GM19043 (cell line): ENCODE measurements around the gene CFAP107.
"Not testable (repeated sequence)": the region's sequence is repeated elsewhere in the genome, so short reads cannot be mapped to it uniquely, and the experiment has no call there.

Experiments used
- ATAC-seq: cut with Tn5 transposase; IDR thresholded peaks from one replicate; pipeline ENCODE4 v1.9.1; 2021; ENCODE audit warnings: low read depth; ENCODE audit not compliant: unreplicated experiment

Gene CFAP107

DNA sequence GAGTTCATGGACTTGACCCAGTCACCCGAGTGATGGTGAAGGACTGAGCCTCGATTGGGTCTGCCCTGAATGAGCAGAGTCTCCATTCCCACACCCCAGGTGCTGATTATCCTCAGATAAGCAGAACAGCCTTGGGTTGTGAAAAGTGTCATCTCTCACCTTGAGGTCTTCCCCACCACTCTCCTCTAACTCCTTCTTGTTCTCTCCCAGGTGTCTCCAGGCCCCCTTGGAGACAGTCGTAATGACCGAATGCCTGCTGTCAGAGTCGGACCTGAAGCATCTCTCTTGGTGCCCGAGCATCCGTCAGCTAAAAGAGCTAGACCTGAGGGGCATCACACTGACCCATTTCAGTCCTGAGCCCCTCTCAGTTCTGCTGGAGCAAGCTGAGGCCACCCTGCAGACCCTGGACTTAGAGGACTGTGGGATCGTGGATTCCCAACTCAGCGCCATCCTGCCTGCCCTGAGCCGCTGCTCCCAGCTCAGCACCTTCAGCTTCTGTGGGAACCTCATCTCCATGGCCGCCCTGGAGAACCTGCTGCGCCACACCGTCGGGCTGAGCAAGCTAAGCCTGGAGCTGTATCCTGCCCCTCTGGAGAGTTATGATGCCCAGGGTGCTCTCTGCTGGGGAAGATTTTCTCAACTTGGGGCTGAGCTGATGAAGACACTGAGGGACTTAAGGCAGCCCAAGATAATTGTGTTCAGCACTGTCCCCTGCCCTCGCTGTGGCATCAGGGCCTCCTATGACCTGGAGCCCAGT is 31.0 kb downstream of the CFAP107 start:
- ATAC-seq: no peak

- ATAC-seq: no peak
Observed at GRCh38 chr1:12778061-12778460, 32.1 kb downstream of the CFAP107 start.

GRCh38 chr1:12778907-12779306 is 32.9 kb downstream of the CFAP107 start:
- no peak for ATAC-seq

DNA sequence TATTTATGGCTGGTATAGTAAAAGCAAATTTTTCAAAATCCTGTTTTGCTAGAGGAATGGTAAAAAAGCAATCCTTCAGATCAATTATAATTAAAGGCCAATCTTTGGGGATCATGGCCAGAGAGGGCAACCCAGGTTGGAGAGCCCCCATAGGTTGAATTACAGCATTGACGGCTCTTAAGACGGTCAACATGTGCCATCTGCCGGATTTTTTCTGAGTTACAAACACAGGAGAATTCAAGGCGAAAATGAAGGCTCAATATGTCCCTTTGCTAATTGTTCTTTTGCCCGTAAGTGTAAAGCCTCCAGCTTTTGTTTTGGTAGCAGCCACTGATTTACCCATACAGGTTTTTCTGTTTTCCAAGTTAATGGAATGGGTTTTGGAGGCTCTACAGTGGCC is 35.5 kb downstream of the CFAP107 start:
- not testable (repeated sequence) for ATAC-seq

GRCh38 chr1:12783783-12784182 is 37.8 kb downstream of the CFAP107 start:
- not testable (repeated sequence) for ATAC-seq

DNA sequence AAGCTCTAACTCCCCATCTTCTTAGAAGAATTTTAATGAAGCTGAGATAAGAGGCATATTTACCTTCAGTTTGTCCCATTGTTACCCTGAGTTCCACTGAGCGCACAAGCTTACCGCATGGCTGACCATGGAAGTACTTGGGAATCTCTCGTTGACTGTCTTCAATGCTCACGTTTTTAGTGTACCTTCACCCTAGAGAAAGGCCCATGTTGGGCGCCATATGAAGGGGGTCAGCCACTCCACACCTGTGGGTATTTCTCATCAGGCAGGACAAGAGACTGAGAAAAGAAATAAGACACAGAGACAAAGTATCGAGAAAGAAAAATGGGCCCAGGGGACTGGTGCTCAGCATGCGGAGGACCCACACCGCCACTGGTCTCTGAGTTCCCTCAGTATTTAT is 38.7 kb downstream of the CFAP107 start:
- ATAC-seq: not testable (repeated sequence)

- not testable (repeated sequence) for ATAC-seq
Observed at GRCh38 chr1:12791097-12791496, 45.1 kb downstream of the CFAP107 start, which contains the start of gene PRAMEF1. PRAMEF1 (plus strand) TSS chr1:12791397; CDS start chr1:12793228, 1,831 bp downstream.

DNA sequence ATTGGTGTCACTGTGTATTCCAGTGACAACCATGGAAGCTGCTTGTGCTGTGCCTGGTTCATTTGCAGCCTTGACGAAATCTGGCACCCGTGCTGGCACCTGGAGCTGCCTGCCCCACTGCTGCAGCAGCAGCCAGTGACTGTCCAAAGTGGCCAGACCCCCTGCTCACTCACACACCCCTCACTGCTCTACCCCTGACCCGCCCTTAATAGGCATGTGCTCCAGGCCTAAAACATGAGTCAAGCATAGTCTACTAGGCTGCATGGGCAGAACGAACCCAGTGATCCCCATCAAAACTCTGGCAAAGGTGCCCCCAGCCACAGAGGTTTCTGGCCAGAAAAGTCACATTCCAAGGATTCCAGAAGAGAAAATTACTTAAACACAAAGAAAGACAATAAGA is 52.9 kb downstream of the CFAP107 start:
- ATAC-seq: no peak

DNA sequence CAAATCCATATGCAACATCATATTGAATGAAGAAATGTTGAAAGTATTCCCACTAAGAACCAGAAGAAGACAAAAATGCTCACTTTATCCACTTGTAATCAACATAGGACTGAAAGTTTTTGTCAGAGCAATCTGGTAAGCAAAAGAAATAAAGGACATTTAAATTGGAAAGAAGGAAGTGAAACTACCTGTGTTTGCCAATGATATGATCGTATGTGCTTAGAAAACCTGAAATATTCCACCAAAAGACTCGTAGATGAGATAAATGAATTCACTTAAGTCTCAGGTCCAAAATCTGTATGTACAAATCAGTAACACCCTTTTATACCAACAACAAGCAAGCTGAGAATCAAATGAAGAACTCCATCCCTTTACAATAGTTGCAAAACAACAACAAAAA is 53.7 kb downstream of the CFAP107 start:
- ATAC-seq: no peak

GRCh38 chr1:12809933-12810332 is 63.9 kb downstream of the CFAP107 start:
- ATAC-seq: no peak

GRCh38 chr1:12810691-12811408 is 64.8 kb downstream of the CFAP107 start:
- no peak for ATAC-seq

DNA sequence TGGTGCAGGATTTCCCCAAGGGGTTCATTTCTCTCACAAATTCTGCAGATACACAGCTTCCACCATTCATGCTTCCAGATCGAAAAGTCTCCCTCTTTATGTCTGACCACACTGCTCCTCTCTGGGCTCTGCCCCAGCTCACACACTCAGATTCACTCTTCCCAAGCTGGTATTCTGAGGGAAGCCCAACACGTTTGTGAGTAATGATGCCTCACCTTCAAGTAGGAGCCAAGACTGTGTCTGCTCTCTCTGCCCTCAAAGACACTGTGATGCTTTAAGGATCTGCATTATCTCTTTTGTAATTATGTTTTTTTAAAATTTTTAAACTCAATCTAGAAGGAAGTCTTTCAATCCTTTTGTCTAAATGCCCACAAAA is 65.4 kb downstream of the CFAP107 start:
- no peak for ATAC-seq
